CD4-positive, alpha-beta T cell (primary cell): Measurements from ENCODE around the gene LRRC75A. TPM values are rescaled to one million over a fixed set of nuclear protein-coding genes. Genes with fewer than 3 reads are reported as not detected.

Experiments used
- ATAC-seq: fragments of 200-7000 bp; cut with Tn5 transposase; one replicate; pipeline ENCODE4 v1.10.0; 2022; ENCODE audit warnings: mild to moderate bottlenecking; ENCODE audit not compliant: poor library complexity
- CTCF ChIA-PET: fragments of 350-600 bp; sonication (Branson Sonifier 250); formaldehyde crosslinking; loops from one replicate; lab custom pipeline; 2021; ENCODE audit warnings: antibody characterized with exemption, inconsistent platforms; lab: Charles Lee
- POLR2A ChIA-PET: fragments of 350-600 bp; sonication (Branson Sonifier 250); formaldehyde crosslinking; loops from one replicate; lab custom pipeline; 2021; ENCODE audit warnings: antibody characterized with exemption, inconsistent platforms; lab: Charles Lee
- DNase-seq, 14 experiments: peaks; one replicate each; pipeline ENCODE4 v3.0.0-alpha.2; 2013 to 2020; ENCODE audit warnings: mixed read lengths in 2 of 14
- H3K27ac ChIP-seq, 2 donors: one replicate each; pipeline versions ENCODE4 v1.5.1 to v1.7.0; 2013; ENCODE audit warnings: low read length in 2 of 2, low read depth in 1 of 2, mild to moderate bottlenecking in 1 of 2
- H3K27me3 ChIP-seq, 2 experiments: 1 replicate in 1 of 2; 2 replicates in 1 of 2; pipeline versions ENCODE4 v1.6.1 to v1.7.0; 2013; ENCODE audit warnings: low read length in 2 of 2, control low read depth in 1 of 2, mild to moderate bottlenecking in 1 of 2, moderate library complexity in 1 of 2; ENCODE audit not compliant: insufficient read depth in 2 of 2, control insufficient read depth in 1 of 2
- H3K36me3 ChIP-seq: one replicate; pipeline ENCODE4 v1.6.1; 2013; ENCODE audit warnings: low read length, control low read depth; ENCODE audit not compliant: insufficient read depth
- H3K4me1 ChIP-seq: one replicate; pipeline ENCODE4 v1.6.1; 2013; ENCODE audit warnings: low read length, control low read depth; ENCODE audit not compliant: insufficient read depth
- H3K4me3 ChIP-seq: one replicate; pipeline ENCODE4 v1.5.1; 2013; ENCODE audit warnings: mild to moderate bottlenecking, low read length, moderate library complexity
- H3K9me3 ChIP-seq, 2 experiments: 1 replicate in 1 of 2; 2 replicates in 1 of 2; pipeline versions ENCODE4 v1.6.1 to v1.7.0; 2013; ENCODE audit warnings: low read length in 2 of 2, mild to moderate bottlenecking in 2 of 2, control low read depth in 1 of 2, moderate library complexity in 1 of 2; ENCODE audit not compliant: control insufficient read depth in 1 of 2, insufficient read depth in 1 of 2
- H3K27ac Mint-ChIP-seq: one replicate; pipeline ENCODE4 v1.8.0; 2020; ENCODE audit warnings: mixed read lengths
- H3K27me3 Mint-ChIP-seq: one replicate; pipeline ENCODE4 v1.8.0; 2021; ENCODE audit warnings: mixed read lengths
- H3K36me3 Mint-ChIP-seq: one replicate; pipeline ENCODE4 v1.8.0; 2021; ENCODE audit warnings: low read depth, mixed read lengths
- H3K4me1 Mint-ChIP-seq: one replicate; pipeline ENCODE4 v1.8.0; 2021; ENCODE audit warnings: low read depth, mixed read lengths
- H3K4me3 Mint-ChIP-seq: one replicate; pipeline ENCODE4 v1.8.0; 2020; ENCODE audit warnings: mild to moderate bottlenecking, mixed read lengths
- H3K9me3 Mint-ChIP-seq: one replicate; pipeline ENCODE4 v1.8.0; 2020; ENCODE audit warnings: mixed read lengths
- CTCF ChIP-seq: fragments of 200-600 bp; IDR thresholded peaks from one replicate; pipeline ENCODE4 v1.8.0; 2022; ENCODE audit warnings: antibody characterized with exemption, mild to moderate bottlenecking
- intact Hi-C, 2 experiments: fragments of 100-400 bp; cut with DNase I in 1 of 2; cut with micrococcal nuclease in 1 of 2; formaldehyde crosslinking; loops; one replicate each; pipeline versions ENCODE4 v1.15.1 to v1.9.0; 2023 to 2025; cut with DNase I, micrococcal nuclease
- total RNA-seq, 174 experiments: library from RNA in 2 of 174; stranded (reverse) in 2 of 174; gene quantifications; one replicate each; pipeline ENCODE4 v1.2.3 and lab custom pipeline; 2021 to 2026

LRRC75A gene
- total RNA-seq, 2 experiments from 2014 or later, result 1.5 to 1.9 TPM

- CTCF ChIA-PET, result no interaction called here
- H3K27ac Mint-ChIP-seq, result no peak overlapping the region
- intact Hi-C loops, result no loop called here
These were observed 4.2 kb upstream of the LRRC75A start for GRCh38 chr17:16495980-16496819.

GRCh38 chr17:16495561-16495960 lies 3.6 kb upstream of the LRRC75A start:
- H3K4me1 ChIP-seq, result peaks cover 15% of the 10 kb centered on the region
- no peaks in the 10 kb centered on the region for H3K9me3 ChIP-seq
- DNase-seq, result no peak
- no peak overlapping the region for H3K4me3 ChIP-seq
- no peak overlapping the region for H3K27ac ChIP-seq
- H3K27me3 ChIP-seq, result peaks cover 0 to 10% of the 10 kb centered on the region in 2 experiments
- H3K4me3 Mint-ChIP-seq, result peak overlapping the region; percentile 52
- intact Hi-C loops, result no loop called here
- H3K27me3 Mint-ChIP-seq, result peaks cover 4% of the 10 kb centered on the region
- H3K36me3 ChIP-seq, result no peaks in the 10 kb centered on the region
- no peak for TF ChIP-seq CTCF
- H3K27ac Mint-ChIP-seq, result no peak overlapping the region
- peaks cover 6% of the 10 kb centered on the region for H3K4me1 Mint-ChIP-seq
- no peaks in the 10 kb centered on the region for H3K9me3 Mint-ChIP-seq
- ChIA-PET CTCF (no interaction called here), POLR2A (interaction anchor here (0.5 kb wide), 1 partner anchor 514 kb away, joined by 3 read pairs; no protein-coding TSS in a partner anchor)
- H3K36me3 Mint-ChIP-seq, result no peaks in the 10 kb centered on the region
- no peak for ATAC-seq

More at GRCh38 chr17:16495980-16496819, 4.2 kb upstream of the LRRC75A start:
- H3K4me1 ChIP-seq, result peaks cover 8% of the 10 kb centered on the region
- H3K27me3 Mint-ChIP-seq, result peaks cover 4% of the 10 kb centered on the region
- no peak for ATAC-seq
- no peak for TF ChIP-seq CTCF
- H3K4me3 ChIP-seq, result no peak overlapping the region
- H3K9me3 Mint-ChIP-seq, result no peaks in the 10 kb centered on the region
- H3K9me3 ChIP-seq, result no peaks in the 10 kb centered on the region
- peaks cover 0 to 5% of the 10 kb centered on the region in 2 experiments for H3K27me3 ChIP-seq
- POLR2A ChIA-PET, result no interaction called here
- no peak for DNase-seq
- H3K36me3 Mint-ChIP-seq, result no peaks in the 10 kb centered on the region
- H3K4me1 Mint-ChIP-seq, result peaks cover under 1% of the 10 kb centered on the region
- H3K27ac ChIP-seq, result no peak overlapping the region
- no peaks in the 10 kb centered on the region for H3K36me3 ChIP-seq
- H3K4me3 Mint-ChIP-seq, result peak overlapping the region; percentile 52

GRCh38 chr17:16494059-16494458 lies 2.1 kb upstream of the LRRC75A start:
- Histone ChIP-seq H3K27ac (no peak overlapping the region), H3K27me3 (peaks cover 0 to 10% of the 10 kb centered on the region in 2 experiments), H3K36me3 (no peaks in the 10 kb centered on the region), H3K4me1 (peaks cover 17% of the 10 kb centered on the region), H3K9me3 (no peaks in the 10 kb centered on the region), H3K4me3 (no peak overlapping the region)
- Mint-ChIP-seq H3K4me1 (peaks cover 12% of the 10 kb centered on the region), H3K9me3 (no peaks in the 10 kb centered on the region), H3K4me3 (peak overlapping the region; percentile 26), H3K36me3 (no peaks in the 10 kb centered on the region), H3K27ac (no peak overlapping the region), H3K27me3 (peaks cover 4% of the 10 kb centered on the region)
- POLR2A ChIA-PET, result no interaction called here
- TF ChIP-seq CTCF, result no peak
- ATAC-seq, result no peak
- CTCF ChIA-PET, result no interaction called here
- intact Hi-C loops, result loop anchor here in 1 of 2 experiments (5.0 kb wide), 1 partner anchor 57 kb away; no protein-coding TSS in a partner anchor
- no peak for DNase-seq
